ENCODE data around the gene SIN3A. TPM values are rescaled to one million over a fixed set of nuclear protein-coding genes. Genes with fewer than 3 reads are reported as not detected.

SIN3A gene
- total and polyA plus RNA-seq, 10 donors, result 8.2 to 90.2 (median 79.7) TPM

DNA sequence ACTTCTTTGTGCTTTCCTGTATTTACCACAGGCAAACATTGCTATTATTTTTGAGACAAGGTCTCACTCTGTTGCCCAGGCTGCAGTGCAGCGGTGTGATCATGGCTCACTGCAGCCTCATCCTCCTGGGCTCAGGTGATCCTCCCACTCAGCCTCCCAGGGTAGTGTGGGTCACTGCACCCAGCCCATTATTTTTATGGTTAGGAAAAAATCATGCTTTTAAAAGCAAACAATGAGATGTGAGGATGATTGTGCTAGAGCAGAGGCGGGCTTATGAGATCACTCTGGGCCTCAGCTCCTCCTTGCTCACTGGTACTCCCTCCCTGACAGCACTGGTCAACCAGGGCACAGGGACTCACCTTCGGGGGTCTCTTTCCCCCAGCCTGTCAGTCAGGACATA, 85.3 kb downstream of the SIN3A start:
- WGBS, 5 donors, result 88 to 96% (median 92%) methylated on average over 3 of the region's 3 CpGs
- TF ChIP-seq, protein P1, sequence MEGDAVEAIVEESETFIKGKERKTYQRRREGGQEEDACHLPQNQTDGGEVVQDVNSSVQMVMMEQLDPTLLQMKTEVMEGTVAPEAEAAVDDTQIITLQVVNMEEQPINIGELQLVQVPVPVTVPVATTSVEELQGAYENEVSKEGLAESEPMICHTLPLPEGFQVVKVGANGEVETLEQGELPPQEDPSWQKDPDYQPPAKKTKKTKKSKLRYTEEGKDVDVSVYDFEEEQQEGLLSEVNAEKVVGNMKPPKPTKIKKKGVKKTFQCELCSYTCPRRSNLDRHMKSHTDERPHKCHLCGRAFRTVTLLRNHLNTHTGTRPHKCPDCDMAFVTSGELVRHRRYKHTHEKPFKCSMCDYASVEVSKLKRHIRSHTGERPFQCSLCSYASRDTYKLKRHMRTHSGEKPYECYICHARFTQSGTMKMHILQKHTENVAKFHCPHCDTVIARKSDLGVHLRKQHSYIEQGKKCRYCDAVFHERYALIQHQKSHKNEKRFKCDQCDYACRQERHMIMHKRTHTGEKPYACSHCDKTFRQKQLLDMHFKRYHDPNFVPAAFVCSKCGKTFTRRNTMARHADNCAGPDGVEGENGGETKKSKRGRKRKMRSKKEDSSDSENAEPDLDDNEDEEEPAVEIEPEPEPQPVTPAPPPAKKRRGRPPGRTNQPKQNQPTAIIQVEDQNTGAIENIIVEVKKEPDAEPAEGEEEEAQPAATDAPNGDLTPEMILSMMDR (IDR thresholded peaks at IDR 0.05 in 8 of 11, conservative IDR thresholded peaks at IDR 0.05 in 3 of 11), result no peak
- TF ChIP-seq POLR2A (IDR thresholded peaks at IDR 0.05), result no peak
- no peak for TF ChIP-seq POLR2AphosphoS5 (IDR thresholded peaks at IDR 0.05)
- Histone ChIP-seq H3K27me3 (replicated peaks in 1 of 7) (no peaks in the 10 kb centered on the region), H3K4me1 (peaks cover 16 to 39% (median 24%) of the 10 kb centered on the region in 6 donors), H3K9me3 (no peaks in the 10 kb centered on the region), H3K36me3 (peaks cover 0 to 77% (median 57%) of the 10 kb centered on the region in 6 donors), H3K27ac (no peak overlapping the region), H3K4me3 (no peak overlapping the region)
- intact Hi-C loops (cut with DNase I; ENCODE audit: low total_unique reads), result no loop called here
- DNase-seq, result no peak

- intact Hi-C loops (cut with DNase I; ENCODE audit: low total_unique reads), result no loop called here
- H3K9me3 ChIP-seq, result no peaks in the 10 kb centered on the region
- peaks cover 0 to 77% (median 62%) of the 10 kb centered on the region in 6 donors for H3K36me3 ChIP-seq
Measured at GRCh38 chr15:75364881-75365280, 86.6 kb downstream of the SIN3A start.

DNA sequence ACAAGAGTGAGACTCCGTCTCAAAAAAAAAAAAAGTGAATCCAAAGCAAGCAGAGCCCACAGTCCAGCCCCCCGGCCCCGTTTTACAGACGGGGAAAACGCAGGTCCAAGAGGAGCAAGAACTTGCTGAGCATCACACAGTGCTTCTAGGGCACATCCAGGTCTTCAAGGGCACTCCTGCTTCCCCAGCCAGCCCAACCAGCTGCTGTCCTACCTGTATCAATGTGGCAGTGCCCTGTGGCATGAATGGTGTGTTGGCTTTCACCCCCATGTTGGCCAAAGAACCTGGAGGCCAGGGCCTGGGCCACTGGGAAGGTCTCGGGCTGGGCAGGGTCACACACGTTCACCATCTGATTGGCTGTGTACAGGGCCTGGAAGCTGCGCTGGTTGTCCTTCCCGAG, 87.7 kb downstream of the SIN3A start:
- H3K27ac ChIP-seq, result no peak overlapping the region
- no peaks in the 10 kb centered on the region for H3K27me3 ChIP-seq (replicated peaks in 1 of 7)
- intact Hi-C loops (cut with DNase I; ENCODE audit: low total_unique reads), result no loop called here
- WGBS, 5 donors, result 88 to 97% (median 96%) methylated on average over 8 to 9 of the region's 9 CpGs
- no peak for TF ChIP-seq POLR2AphosphoS5 (IDR thresholded peaks at IDR 0.05)
- TF ChIP-seq, protein P1 (IDR thresholded peaks at IDR 0.05 in 8 of 11, conservative IDR thresholded peaks at IDR 0.05 in 3 of 11), result no peak
- no peak for TF ChIP-seq POLR2A (IDR thresholded peaks at IDR 0.05)
- no peaks in the 10 kb centered on the region for H3K9me3 ChIP-seq
- DNase-seq, result no peak
- peaks cover 8 to 23% (median 13%) of the 10 kb centered on the region in 6 donors for H3K4me1 ChIP-seq
- peaks cover 0 to 87% (median 73%) of the 10 kb centered on the region in 6 donors for H3K36me3 ChIP-seq
- no peak overlapping the region for H3K4me3 ChIP-seq

More at GRCh38 chr15:75364881-75365280, 86.6 kb downstream of the SIN3A start:
- H3K27me3 ChIP-seq (replicated peaks in 1 of 7), result no peaks in the 10 kb centered on the region
- H3K27ac ChIP-seq, result no peak overlapping the region
- DNase-seq, result no peak
- WGBS, 5 donors, result 91 to 96% (median 93%) methylated on average over 6 of the region's 6 CpGs
- peaks cover 16 to 34% (median 24%) of the 10 kb centered on the region in 6 donors for H3K4me1 ChIP-seq
- TF ChIP-seq POLR2A (IDR thresholded peaks at IDR 0.05) (no peak), POLR2AphosphoS5 (IDR thresholded peaks at IDR 0.05) (no peak)
- TF ChIP-seq, protein P1 (IDR thresholded peaks at IDR 0.05 in 8 of 11, conservative IDR thresholded peaks at IDR 0.05 in 3 of 11), result no peak
- H3K4me3 ChIP-seq, result no peak overlapping the region

- WGBS, 5 donors, result 83 to 92% (median 88%) methylated on average over 4 to 7 of the region's 7 CpGs
- intact Hi-C loops (cut with DNase I; ENCODE audit: low total_unique reads), result no loop called here
- Histone ChIP-seq H3K4me1 (peaks cover 7 to 18% (median 8%) of the 10 kb centered on the region in 6 donors), H3K36me3 (peaks cover 0 to 97% (median 82%) of the 10 kb centered on the region in 6 donors), H3K27ac (no peak overlapping the region), H3K9me3 (no peaks in the 10 kb centered on the region), H3K27me3 (replicated peaks in 1 of 7) (no peaks in the 10 kb centered on the region), H3K4me3 (no peak overlapping the region)
- no peak for DNase-seq
- TF ChIP-seq, protein P1 (IDR thresholded peaks at IDR 0.05 in 8 of 11, conservative IDR thresholded peaks at IDR 0.05 in 3 of 11), result no peak
- TF ChIP-seq POLR2AphosphoS5 (IDR thresholded peaks at IDR 0.05) (peak in 1 of 3 donors; percentile 19), POLR2A (IDR thresholded peaks at IDR 0.05) (no peak)
Measured at GRCh38 chr15:75362642-75363249, 88.7 kb downstream of the SIN3A start.

Measured in spleen (tissue), 11 donors.